Activated naive CD8-positive, alpha-beta T cell treated with anti-CD3 and anti-CD28 coated beads, Interleukin-2, amount 10 ng/mL, durations not matched to agents 7 days and 5 days (primary cell): ENCODE measurements around the gene BDKRB1. TPM values are rescaled to one million over a fixed set of nuclear protein-coding genes. Genes with fewer than 3 reads are reported as not detected.
"Not testable (repeated sequence)": the region's sequence is repeated elsewhere in the genome, so short reads cannot be mapped to it uniquely, and the experiment has no call there.

Experiments
- ATAC-seq: fragments of 150-1000 bp; cut with Tn5 transposase; one replicate; pipeline ENCODE4 v1.10.0; 2021; ENCODE audit warnings: low read depth, moderate library complexity
- POLR2A ChIA-PET: fragments of 350-600 bp; sonication (Branson Sonifier 250); formaldehyde crosslinking; loops from one replicate; lab custom pipeline; 2021; ENCODE audit warnings: antibody characterized with exemption; lab: Charles Lee
- DNase-seq: peaks from one replicate; pipeline ENCODE4 v3.0.0; 2021
- H3K27ac Mint-ChIP-seq: one replicate; pipeline ENCODE4 v1.8.0; 2022; ENCODE audit warnings: mild to moderate bottlenecking, mixed read lengths
- H3K27me3 Mint-ChIP-seq: one replicate; pipeline ENCODE4 v1.8.0; 2022; ENCODE audit warnings: mild to moderate bottlenecking, moderate library complexity, mixed read lengths
- H3K36me3 Mint-ChIP-seq: one replicate; pipeline ENCODE4 v1.8.0; 2021; ENCODE audit warnings: mild to moderate bottlenecking, mixed read lengths
- H3K4me1 Mint-ChIP-seq: one replicate; pipeline ENCODE4 v1.8.0; 2021; ENCODE audit warnings: mixed read lengths
- H3K4me3 Mint-ChIP-seq: one replicate; pipeline ENCODE4 v1.8.0; 2022; ENCODE audit warnings: mild to moderate bottlenecking, moderate library complexity, mixed read lengths
- H3K9me3 Mint-ChIP-seq: one replicate; pipeline ENCODE4 v1.8.0; 2021; ENCODE audit warnings: mixed read lengths
- total RNA-seq, 2 experiments: library from RNA; stranded (reverse); gene quantifications; one replicate each; pipeline ENCODE4 v1.2.3, GENCODE V29; 2021

Gene BDKRB1
- total RNA-seq, 2 experiments from 2014 or later: not detected

DNA sequence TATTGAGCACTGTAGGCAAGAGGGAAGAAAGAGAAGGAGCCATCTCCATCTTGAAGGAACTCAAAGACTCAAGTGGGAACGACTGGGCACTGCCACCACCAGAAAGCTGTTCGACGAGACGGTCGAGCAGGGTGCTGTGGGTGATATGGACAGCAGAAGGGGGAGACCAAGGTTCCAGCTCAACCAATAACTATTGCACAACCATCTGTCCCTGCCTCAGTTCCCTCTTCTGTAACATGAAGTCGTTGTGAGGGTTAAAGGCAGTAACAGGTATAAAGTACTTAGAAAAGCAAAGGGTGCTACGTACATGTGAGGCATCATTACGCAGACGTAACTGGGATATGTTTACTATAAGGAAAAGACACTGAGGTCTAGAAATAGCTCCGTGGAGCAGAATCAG is 13.9 kb upstream of the BDKRB1 start:
- Mint-ChIP-seq H3K27ac (no peak overlapping the region), H3K36me3 (no peaks in the 10 kb centered on the region), H3K27me3 (no peaks in the 10 kb centered on the region), H3K4me1 (no peaks in the 10 kb centered on the region), H3K4me3 (no peak overlapping the region), H3K9me3 (no peaks in the 10 kb centered on the region)
- no peak for ATAC-seq
- POLR2A ChIA-PET: no interaction called here
- DNase-seq: no peak

DNA sequence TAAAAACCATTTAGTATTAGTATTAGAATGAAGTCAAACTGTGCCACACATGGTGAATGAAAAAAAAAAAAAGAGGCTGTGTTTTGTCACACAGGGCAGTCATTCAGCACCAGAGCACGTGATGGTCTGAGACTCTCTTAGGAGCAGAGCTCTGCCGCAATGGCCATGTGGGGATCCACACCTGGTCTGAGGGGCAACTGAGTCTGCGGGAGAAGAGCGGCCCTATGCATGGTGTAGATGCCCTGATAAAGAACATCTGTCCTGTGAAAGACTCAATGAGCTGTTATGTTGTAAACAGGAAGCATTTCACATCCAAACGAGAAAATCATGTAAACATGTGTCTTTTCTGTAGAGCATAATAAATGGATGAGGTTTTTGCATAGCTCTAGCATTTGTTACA is 12.2 kb upstream of the BDKRB1 start:
- Mint-ChIP-seq H3K36me3 (no peaks in the 10 kb centered on the region), H3K27ac (no peak overlapping the region), H3K27me3 (peaks cover 4% of the 10 kb centered on the region), H3K9me3 (no peaks in the 10 kb centered on the region), H3K4me1 (no peaks in the 10 kb centered on the region), H3K4me3 (no peak overlapping the region)
- ATAC-seq (no peak), DNase-seq (no peak)
- POLR2A ChIA-PET: no interaction called here

DNA sequence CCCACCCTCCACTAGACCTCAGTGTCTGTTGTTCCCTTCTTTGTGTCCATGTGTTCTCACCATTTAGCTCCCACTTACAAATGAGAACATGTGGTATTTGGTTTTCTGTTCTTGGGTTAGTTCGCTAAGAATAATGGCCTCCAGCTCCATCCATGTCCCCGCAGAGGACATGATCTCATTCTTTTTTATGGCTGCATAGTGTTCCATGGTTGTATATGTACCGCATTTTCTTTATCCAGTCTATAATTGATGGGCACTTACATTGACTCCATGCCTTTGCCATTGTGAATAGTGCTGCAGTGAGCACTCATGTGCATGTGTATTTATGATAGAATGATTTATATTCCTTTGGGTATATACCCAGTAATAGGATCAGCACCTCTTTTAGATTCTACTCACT is 10.9 kb upstream of the BDKRB1 start:
- H3K4me3 Mint-ChIP-seq, ATAC-seq, H3K4me1 Mint-ChIP-seq, H3K9me3 Mint-ChIP-seq, H3K27me3 Mint-ChIP-seq, H3K27ac Mint-ChIP-seq, DNase-seq, H3K36me3 Mint-ChIP-seq, POLR2A ChIA-PET: not testable (repeated sequence)

DNA sequence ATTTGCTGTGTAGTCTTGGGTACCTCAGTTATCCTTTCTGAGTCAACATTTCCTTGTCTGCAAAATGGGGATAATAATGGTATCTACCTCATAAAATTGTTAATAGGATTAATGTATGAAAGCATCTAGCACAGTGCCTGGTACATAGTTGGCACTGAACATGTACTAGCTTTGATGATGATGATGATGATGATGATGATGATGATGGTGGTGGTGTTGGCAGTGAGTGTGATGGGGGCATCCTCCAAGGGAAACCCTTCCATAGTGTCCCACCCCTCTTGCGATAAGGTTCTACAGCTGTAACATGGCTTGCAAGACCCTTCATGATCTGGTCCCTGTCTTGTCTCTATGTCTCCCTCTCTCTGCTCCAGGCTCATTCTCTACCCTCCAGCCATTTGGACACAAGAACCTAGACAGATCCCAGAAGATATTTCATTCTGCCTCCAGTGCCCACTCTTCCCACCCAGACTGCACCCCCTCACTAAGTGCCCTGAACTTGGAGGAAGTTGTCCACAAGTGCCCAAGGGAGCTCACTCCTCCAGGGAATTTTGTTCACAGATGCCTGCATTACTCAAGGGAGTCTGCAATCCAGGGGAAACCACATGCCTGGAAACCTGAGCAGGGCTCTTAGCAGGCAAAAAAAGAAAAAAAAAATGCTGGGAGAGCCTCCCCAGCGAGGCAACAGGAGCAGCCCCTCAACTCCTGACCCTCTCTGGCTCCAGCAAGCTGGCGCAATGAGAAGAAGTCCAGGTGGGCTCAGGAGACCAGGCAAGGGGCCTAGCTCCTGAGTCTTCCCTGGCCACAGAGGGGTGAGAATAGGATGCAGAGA is 10.1 kb upstream of the BDKRB1 start:
- no peak overlapping the region for H3K27ac Mint-ChIP-seq
- POLR2A ChIA-PET: no interaction called here
- H3K4me3 Mint-ChIP-seq: no peak overlapping the region
- DNase-seq (no peak), ATAC-seq (no peak)
- H3K9me3 Mint-ChIP-seq: no peaks in the 10 kb centered on the region
- no peaks in the 10 kb centered on the region for H3K36me3 Mint-ChIP-seq
- peaks cover 4% of the 10 kb centered on the region for H3K27me3 Mint-ChIP-seq
- H3K4me1 Mint-ChIP-seq: no peaks in the 10 kb centered on the region

DNA sequence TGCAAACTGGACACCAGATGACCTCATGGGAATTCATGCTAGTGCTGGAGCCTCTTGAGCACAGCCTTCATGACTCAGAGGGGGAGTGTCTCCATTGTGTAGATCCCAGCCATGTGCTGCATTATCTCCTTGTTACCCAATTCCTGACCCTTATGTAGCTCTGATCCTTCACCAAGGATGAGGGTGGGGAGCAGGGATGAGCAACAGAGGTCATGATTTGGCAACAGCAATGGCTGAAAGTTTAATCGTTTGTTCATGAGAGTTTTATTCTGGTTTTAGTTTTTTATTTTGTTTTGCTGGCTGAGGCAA is 9.5 kb upstream of the BDKRB1 start:
- Mint-ChIP-seq H3K36me3 (no peaks in the 10 kb centered on the region), H3K4me3 (no peak overlapping the region), H3K27me3 (peaks cover 4% of the 10 kb centered on the region), H3K4me1 (no peaks in the 10 kb centered on the region), H3K27ac (no peak overlapping the region), H3K9me3 (no peaks in the 10 kb centered on the region)
- no peak for DNase-seq
- ATAC-seq: no peak
- POLR2A ChIA-PET: no interaction called here

DNA sequence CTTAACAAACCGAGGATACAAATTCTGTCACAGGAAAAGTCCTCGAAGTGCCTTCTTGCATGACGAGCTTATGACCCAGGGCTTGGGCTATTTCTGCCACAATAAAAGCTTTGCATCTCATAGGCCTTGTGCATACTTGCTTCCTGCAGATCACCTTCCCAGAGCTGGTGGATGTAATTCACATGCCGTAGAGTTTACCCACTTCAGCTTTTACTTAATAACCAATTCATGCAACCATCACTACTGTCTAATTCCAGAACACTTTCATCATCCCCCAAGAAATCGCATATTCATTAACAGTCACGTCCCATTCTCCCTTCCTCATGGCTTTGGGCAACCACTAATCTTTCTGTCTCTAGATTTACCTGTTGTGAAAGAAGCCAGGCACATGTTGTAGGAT is 9.0 kb upstream of the BDKRB1 start:
- ATAC-seq (no peak), DNase-seq (no peak)
- Mint-ChIP-seq H3K27me3 (peaks cover 4% of the 10 kb centered on the region), H3K36me3 (no peaks in the 10 kb centered on the region), H3K9me3 (no peaks in the 10 kb centered on the region), H3K4me3 (no peak overlapping the region), H3K4me1 (no peaks in the 10 kb centered on the region), H3K27ac (no peak overlapping the region)
- POLR2A ChIA-PET: no interaction called here

DNA sequence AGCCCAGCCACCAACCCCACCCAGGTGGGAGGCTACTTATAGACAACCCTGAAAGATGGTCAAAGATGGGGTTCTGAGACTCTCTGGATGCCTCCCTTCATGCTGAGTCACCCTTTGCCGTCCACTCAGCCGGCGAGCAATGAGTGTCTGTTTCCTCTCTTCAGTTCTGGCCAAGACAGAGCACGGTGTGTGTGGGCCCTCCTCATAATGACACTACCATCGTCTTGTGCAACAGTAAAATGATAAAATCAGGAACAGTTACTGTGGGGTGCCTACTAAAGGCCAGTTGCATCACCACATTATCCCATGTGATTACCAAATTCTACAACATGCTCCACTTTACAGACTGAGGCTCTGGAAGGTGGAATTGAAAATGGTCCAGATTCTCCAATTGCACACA is 7.0 kb upstream of the BDKRB1 start:
- Mint-ChIP-seq H3K36me3 (no peaks in the 10 kb centered on the region), H3K9me3 (no peaks in the 10 kb centered on the region), H3K4me3 (no peak overlapping the region), H3K4me1 (no peaks in the 10 kb centered on the region), H3K27me3 (peaks cover 4% of the 10 kb centered on the region), H3K27ac (no peak overlapping the region)
- DNase-seq: no peak
- ATAC-seq: no peak
- POLR2A ChIA-PET: no interaction called here

DNA sequence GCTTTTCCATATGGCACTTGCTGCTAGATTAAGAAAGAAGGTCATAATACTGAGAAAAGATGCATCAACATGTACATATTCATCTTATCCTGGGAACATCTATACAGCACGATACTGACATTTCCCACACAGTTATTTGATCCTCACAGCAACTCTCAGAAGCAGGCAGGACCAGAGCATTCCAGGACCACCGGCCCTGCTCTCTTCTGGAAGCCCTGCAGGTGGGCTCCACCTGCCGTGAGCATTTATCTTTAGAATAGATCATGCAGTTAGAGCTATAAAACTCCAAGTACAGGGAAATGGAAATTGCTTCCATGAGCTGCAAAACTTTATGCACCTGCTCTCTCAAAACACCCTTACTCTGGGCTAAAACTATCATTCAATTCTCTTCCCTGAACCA is 5.5 kb upstream of the BDKRB1 start:
- ATAC-seq: no peak
- H3K4me1 Mint-ChIP-seq: no peaks in the 10 kb centered on the region
- H3K9me3 Mint-ChIP-seq: no peaks in the 10 kb centered on the region
- POLR2A ChIA-PET: no interaction called here
- no peak overlapping the region for H3K4me3 Mint-ChIP-seq
- no peak for DNase-seq
- H3K36me3 Mint-ChIP-seq: no peaks in the 10 kb centered on the region
- H3K27ac Mint-ChIP-seq: no peak overlapping the region
- H3K27me3 Mint-ChIP-seq: peaks cover 4% of the 10 kb centered on the region

DNA sequence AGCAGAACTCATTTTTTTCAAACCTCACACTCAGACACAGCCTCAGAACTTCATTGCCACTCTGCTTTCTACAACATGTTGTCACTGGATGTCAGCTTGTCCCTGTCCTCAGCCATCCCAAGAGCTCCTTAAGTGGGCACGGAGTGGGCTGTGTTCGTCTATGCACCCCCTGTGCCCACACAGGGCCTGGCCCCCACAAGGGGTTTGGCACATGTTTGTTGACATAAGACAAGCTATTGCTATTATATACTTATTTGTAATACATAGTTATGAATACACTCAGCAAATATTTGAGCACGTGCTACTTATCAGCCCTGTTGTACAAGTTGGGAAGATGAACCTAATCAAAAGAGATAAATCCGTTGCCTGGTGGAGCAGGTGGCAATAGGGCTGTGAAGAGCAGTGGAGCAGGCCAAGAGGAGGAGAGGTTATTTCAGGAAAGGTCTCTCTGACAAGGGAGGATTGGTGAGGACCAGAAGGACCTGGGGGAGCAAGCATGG is 4.3 kb upstream of the BDKRB1 start:
- H3K9me3 Mint-ChIP-seq: no peaks in the 10 kb centered on the region
- H3K27ac Mint-ChIP-seq: no peak overlapping the region
- DNase-seq (no peak), ATAC-seq (no peak)
- H3K4me3 Mint-ChIP-seq: no peak overlapping the region
- H3K4me1 Mint-ChIP-seq: no peaks in the 10 kb centered on the region
- POLR2A ChIA-PET: no interaction called here
- peaks cover 5% of the 10 kb centered on the region for H3K27me3 Mint-ChIP-seq
- no peaks in the 10 kb centered on the region for H3K36me3 Mint-ChIP-seq

DNA sequence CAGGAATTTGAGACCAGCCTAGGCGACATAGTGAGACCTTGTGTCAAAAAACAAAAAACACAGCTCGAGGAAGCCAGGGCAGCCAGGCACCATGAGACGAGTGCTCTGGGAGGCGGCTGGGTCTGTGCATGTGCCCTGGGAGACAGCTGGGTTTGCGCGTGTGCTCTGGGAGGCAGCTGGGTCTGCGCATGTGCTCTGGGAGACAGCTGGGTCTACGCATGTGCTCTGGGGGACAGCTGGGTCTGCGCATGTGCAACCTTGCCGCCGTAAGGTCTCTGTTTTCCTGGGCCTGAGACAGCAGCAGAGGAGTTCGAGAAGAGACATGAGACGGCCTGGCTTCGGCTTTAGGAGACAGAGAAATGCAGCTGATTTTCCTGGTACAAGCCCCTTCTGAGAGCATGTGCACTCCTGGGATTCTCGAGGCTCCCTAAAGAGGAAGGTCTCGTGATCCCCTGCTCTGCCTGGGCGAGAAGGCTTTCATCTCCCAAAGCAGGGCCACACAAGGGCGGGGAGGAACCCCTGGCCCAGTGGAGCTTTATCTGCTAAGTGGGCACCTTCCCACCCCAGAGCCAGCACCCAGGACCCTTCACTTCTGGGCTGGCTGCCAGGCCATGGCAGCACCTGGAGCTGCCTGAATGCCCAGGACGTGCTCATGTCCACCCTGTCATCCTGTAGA is 3.5 kb upstream of the BDKRB1 start:
- Mint-ChIP-seq H3K4me1 (no peaks in the 10 kb centered on the region), H3K9me3 (no peaks in the 10 kb centered on the region), H3K27ac (no peak overlapping the region), H3K4me3 (no peak overlapping the region), H3K27me3 (peaks cover 9% of the 10 kb centered on the region), H3K36me3 (no peaks in the 10 kb centered on the region)
- ATAC-seq (no peak), DNase-seq (no peak)
- POLR2A ChIA-PET: no interaction called here

DNA sequence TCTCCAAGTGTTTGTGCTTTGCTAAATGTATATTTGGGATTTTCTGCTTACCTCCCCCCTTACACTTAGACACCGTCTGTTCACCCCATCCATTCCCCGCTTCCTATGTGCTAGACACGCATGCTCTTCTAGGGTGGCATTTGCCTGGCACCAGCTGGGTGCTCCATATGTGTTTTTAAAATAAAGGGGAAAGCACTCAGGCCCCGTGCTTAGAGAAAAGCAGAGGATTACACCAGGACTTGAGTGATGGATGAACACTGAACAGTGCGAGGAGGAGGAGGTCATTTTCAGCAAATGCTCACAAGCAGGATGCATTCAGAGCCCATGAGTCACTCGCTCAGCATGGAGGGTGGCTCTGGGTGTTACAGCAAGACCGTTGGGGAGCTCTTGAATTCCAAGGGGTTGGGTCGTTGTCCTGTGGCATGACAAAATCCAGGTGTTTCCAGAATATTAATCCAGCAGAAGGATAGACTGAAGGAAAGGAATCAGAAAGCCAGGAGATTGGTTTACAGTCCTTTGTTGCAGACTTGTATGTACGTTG is 2.9 kb upstream of the BDKRB1 start:
- DNase-seq: no peak
- Mint-ChIP-seq H3K9me3 (no peaks in the 10 kb centered on the region), H3K4me1 (no peaks in the 10 kb centered on the region), H3K4me3 (no peak overlapping the region), H3K27ac (no peak overlapping the region), H3K27me3 (peaks cover 10% of the 10 kb centered on the region), H3K36me3 (no peaks in the 10 kb centered on the region)
- ATAC-seq: no peak
- POLR2A ChIA-PET: no interaction called here

DNA sequence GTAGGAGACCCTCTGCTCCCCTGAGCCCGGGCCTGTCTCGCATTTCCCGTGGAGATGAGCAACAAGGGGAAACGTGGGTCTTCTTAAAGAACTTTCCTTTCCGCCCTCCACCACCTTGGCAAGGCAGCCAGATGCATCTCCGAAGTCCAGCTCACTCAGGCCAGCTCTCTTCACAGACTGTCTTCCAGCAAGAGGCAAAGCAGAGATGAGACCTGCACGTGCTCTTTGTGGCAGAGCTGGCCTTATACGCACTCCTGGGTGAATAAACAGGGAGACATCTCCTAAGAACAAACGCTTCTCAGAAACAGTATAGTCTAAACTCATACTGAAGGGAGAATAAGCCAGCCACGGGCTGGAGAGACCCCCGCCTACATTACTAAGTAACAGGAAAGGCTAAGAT is 1.3 kb upstream of the BDKRB1 start:
- ATAC-seq (no peak), DNase-seq (no peak)
- Mint-ChIP-seq H3K4me3 (no peak overlapping the region), H3K4me1 (no peaks in the 10 kb centered on the region), H3K27me3 (peaks cover 10% of the 10 kb centered on the region), H3K27ac (no peak overlapping the region), H3K9me3 (no peaks in the 10 kb centered on the region), H3K36me3 (no peaks in the 10 kb centered on the region)
- POLR2A ChIA-PET: no interaction called here

DNA sequence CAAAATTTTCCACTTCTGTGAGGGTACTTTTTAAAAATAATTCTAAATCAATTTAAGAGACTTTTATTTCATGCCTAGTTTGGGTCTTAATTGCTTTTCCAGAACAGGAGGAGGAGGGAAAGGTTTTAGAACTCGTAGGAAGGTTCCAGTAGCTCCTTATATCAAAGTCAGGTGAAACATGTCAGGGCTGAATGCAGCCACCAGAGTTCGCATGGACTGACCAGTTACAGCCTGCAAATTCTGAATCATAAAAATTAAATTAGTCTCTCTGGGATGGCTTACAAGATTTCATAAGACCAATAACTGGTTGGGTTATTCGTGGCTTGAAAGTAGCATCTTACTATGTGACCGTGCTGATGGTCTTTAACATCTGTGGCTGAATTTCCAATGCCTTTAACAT is 397 bp downstream of the BDKRB1 start:
- peaks cover 19% of the 10 kb centered on the region for H3K27me3 Mint-ChIP-seq
- no peak overlapping the region for H3K4me3 Mint-ChIP-seq
- no peaks in the 10 kb centered on the region for H3K9me3 Mint-ChIP-seq
- H3K27ac Mint-ChIP-seq: no peak overlapping the region
- DNase-seq (no peak), ATAC-seq (no peak)
- H3K4me1 Mint-ChIP-seq: no peaks in the 10 kb centered on the region
- no peaks in the 10 kb centered on the region for H3K36me3 Mint-ChIP-seq
- POLR2A ChIA-PET: no interaction called here

DNA sequence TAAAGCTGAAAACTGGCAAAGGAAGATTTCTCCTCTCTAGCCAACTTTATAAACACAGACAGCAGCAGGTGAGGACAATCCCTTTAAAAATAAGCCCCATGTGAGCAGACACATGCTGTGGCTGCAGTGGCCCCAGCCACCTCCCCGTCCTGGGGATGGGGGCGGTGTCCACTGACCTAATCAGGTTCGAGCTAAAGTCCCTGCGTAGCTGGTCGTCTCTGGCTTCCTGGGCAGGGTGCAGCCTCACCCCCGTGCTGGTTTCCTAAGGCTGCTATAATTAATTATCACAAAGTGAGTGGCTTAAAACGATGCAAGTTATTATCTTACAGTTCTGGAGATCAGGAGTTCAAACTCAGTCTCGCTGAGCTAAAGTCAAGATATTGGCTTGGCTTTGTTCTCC is 1.0 kb downstream of the BDKRB1 start:
- no peak overlapping the region for H3K4me3 Mint-ChIP-seq
- no peak overlapping the region for H3K27ac Mint-ChIP-seq
- H3K36me3 Mint-ChIP-seq: no peaks in the 10 kb centered on the region
- no peaks in the 10 kb centered on the region for H3K9me3 Mint-ChIP-seq
- DNase-seq (no peak), ATAC-seq (no peak)
- peaks cover 23% of the 10 kb centered on the region for H3K27me3 Mint-ChIP-seq
- no peaks in the 10 kb centered on the region for H3K4me1 Mint-ChIP-seq
- POLR2A ChIA-PET: interaction anchor here (0.6 kb wide), 1 partner anchor 208 kb away, joined by 3 read pairs; no protein-coding TSS in a partner anchor
